Panc1 (cell line): ENCODE results near the gene TSHZ2. TPM values are rescaled to one million over a fixed set of nuclear protein-coding genes. Genes with fewer than 3 reads are reported as not detected.

Source experiments
- ATAC-seq: fragments of 200-7000 bp; cut with Tn5 transposase; 2 replicates; pipeline ENCODE4 v1.9.1; 2020; ENCODE audit warnings: mild to moderate bottlenecking, moderate library complexity
- BruUV-seq: library from RNA; stranded (reverse); fragments of 400-500 nt; replicated peaks from 2 replicates; lab custom pipeline; 2021; lab: Mats Ljungman, UMichigan
- CTCF ChIA-PET: fragments of 300-600 bp; sonication (Branson Sonifier 250); formaldehyde crosslinking; loops from one replicate; lab custom pipeline; 2022; ENCODE audit warnings: antibody characterized with exemption; lab: Charles Lee
- POLR2A ChIA-PET: fragments of 300-600 bp; sonication (Branson Sonifier 250); formaldehyde crosslinking; loops from one replicate; lab custom pipeline; 2022; ENCODE audit warnings: antibody characterized with exemption; lab: Charles Lee
- DNase-seq: peaks from one replicate; pipeline ENCODE4 v3.0.0-alpha.2; 2010; ENCODE audit warnings: low read depth, low spot score
- H3K27ac ChIP-seq: 2 replicates; pipeline ENCODE4 v1.5.1; 2011; ENCODE audit warnings: mild to moderate bottlenecking, low read length, inconsistent platforms
- H3K27me3 ChIP-seq: fragments of 200-500 bp; sonication (Bioruptor generic); 2 replicates; pipeline ENCODE4 v1.6.0; 2014; ENCODE audit warnings: low read length, inconsistent platforms; ENCODE audit not compliant: control insufficient read depth, insufficient read depth
- H3K36me3 ChIP-seq: fragments of 200-500 bp; sonication (Bioruptor generic); 2 replicates; pipeline ENCODE4 v1.5.1; 2014; ENCODE audit warnings: inconsistent platforms, mild to moderate bottlenecking, low read length, moderate library complexity; ENCODE audit not compliant: control insufficient read depth, insufficient read depth
- H3K4me1 ChIP-seq: 2 replicates; pipeline ENCODE4 v1.5.1; 2011; ENCODE audit warnings: inconsistent platforms, mild to moderate bottlenecking, low read length, moderate library complexity; ENCODE audit not compliant: control insufficient read depth, insufficient read depth
- H3K4me3 ChIP-seq, 2 experiments: 2 replicates each; pipeline ENCODE4 v1.5.1; 2011 to 2012; ENCODE audit warnings: low read depth in 2 of 2, low read length in 2 of 2, mild to moderate bottlenecking in 2 of 2, inconsistent platforms in 1 of 2, moderate library complexity in 1 of 2
- H3K9me3 ChIP-seq: fragments of 200-500 bp; sonication (Bioruptor generic); 2 replicates; pipeline ENCODE4 v1.5.1; 2014; ENCODE audit warnings: low read depth, mild to moderate bottlenecking, inconsistent platforms, low read length, moderate library complexity; ENCODE audit not compliant: control insufficient read depth, insufficient read depth
- POLR2AphosphoS5 ChIP-seq: IDR thresholded peaks from 2 replicates; pipeline ENCODE4 v1.6.1; 2012; ENCODE audit warnings: mild to moderate bottlenecking, low read depth, low read length, moderate library complexity
- SIN3A ChIP-seq: IDR thresholded peaks from 2 replicates; pipeline ENCODE4 v1.6.1; 2012; ENCODE audit warnings: low read depth, mild to moderate bottlenecking, low read length, moderate library complexity, borderline replicate concordance; ENCODE audit not compliant: insufficient read depth
- TCF7L2 ChIP-seq: IDR thresholded peaks from 2 replicates; pipeline ENCODE4 v1.6.1; 2011; ENCODE audit warnings: mild to moderate bottlenecking, low read depth, low read length, inconsistent platforms
- in situ Hi-C: cut with HindIII; loops from 2 replicates; pipeline ENCODE4 v1.10.0; 2016; ENCODE audit warnings: low sequenced_read_pairs, low pct_unique_long_range_greater_than_20kb
- intact Hi-C: fragments of 100-400 bp; cut with micrococcal nuclease; formaldehyde crosslinking; loops from one replicate; pipeline ENCODE4 v1.10.0; 2022; ENCODE audit not compliant: unreplicated experiment
- total RNA-seq: library from RNA; stranded (reverse); gene quantifications from one replicate; pipeline ENCODE4 v1.2.1, GENCODE V29; 2021; ENCODE audit not compliant: unreplicated experiment
- TF ChIP-seq, protein P1 (sequence below): fragments of 450-650 bp; IDR thresholded peaks from 2 replicates; pipeline ENCODE4 v1.5.1; 2017; ENCODE audit warnings: mild to moderate bottlenecking
- TF ChIP-seq, protein P2 (sequence below), 2 experiments: IDR thresholded peaks; 2 replicates each; pipeline ENCODE4 v1.6.1; 2011 to 2012; ENCODE audit warnings: low read depth in 2 of 2, control low read depth in 1 of 2, low read length in 1 of 2, mild to moderate bottlenecking in 1 of 2, moderate library complexity in 1 of 2; ENCODE audit not compliant: insufficient read depth in 1 of 2

The TSHZ2 gene
- total RNA-seq, 1 experiment from 2014 or later: 0.36 TPM

DNA sequence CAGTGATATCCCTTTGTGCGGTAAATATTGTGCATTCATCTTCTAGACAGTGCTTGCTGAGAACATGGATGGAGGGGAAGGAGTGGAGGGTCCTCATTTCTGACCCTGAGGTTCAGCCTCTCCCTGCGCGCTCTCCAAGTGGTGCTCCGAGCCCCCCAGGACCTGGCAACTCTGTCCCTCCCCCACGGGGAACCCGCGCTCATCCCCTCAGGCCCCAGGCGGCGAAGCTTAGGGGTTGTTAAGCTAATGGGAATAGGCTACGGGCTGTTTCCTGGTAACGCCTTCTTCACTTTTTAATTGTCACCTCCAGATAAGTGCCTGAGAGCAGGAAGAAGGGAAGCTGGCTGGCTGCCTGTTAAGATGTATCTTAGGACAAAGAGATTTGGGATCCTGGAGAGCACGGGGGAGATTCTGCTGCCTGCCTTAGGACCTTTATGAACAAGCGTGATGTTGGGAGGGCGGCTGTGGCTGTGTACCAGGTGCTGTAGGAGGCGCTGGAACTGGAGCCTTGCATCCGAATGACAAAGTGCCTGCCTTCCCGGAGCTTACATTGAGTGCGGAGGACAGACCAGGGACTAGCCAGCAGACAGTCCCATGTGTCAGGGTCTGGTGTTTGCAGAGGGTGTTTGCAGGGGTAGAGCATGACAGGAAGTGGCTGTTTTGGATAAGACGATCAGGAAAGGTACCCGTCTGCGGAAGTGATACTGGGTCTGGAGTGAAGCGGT lies 11.7 kb downstream of the TSHZ2 start:
- Histone ChIP-seq H3K36me3 (no peaks in the 10 kb centered on the region), H3K27ac (no peak overlapping the region), H3K27me3 (peaks cover 4% of the 10 kb centered on the region; the same call in 1 of the 2 replicates), H3K4me3 (no peak overlapping the region), H3K4me1 (no peaks in the 10 kb centered on the region), H3K9me3 (no peaks in the 10 kb centered on the region)
- DNase-seq (no peak), ATAC-seq (no peak)
- BruUV-seq: no TSS peak
- CTCF ChIA-PET: interaction anchor here (0.6 kb wide), 1 partner anchor 60 kb away, joined by 3 read pairs; no protein-coding TSS in a partner anchor
- intact Hi-C loops (no loop called here), in situ Hi-C loops (no loop called here)
- POLR2A ChIA-PET: no interaction called here
- TF ChIP-seq POLR2AphosphoS5 (no peak), TCF7L2 (no peak), SIN3A (no peak)
- TF ChIP-seq, protein P1, sequence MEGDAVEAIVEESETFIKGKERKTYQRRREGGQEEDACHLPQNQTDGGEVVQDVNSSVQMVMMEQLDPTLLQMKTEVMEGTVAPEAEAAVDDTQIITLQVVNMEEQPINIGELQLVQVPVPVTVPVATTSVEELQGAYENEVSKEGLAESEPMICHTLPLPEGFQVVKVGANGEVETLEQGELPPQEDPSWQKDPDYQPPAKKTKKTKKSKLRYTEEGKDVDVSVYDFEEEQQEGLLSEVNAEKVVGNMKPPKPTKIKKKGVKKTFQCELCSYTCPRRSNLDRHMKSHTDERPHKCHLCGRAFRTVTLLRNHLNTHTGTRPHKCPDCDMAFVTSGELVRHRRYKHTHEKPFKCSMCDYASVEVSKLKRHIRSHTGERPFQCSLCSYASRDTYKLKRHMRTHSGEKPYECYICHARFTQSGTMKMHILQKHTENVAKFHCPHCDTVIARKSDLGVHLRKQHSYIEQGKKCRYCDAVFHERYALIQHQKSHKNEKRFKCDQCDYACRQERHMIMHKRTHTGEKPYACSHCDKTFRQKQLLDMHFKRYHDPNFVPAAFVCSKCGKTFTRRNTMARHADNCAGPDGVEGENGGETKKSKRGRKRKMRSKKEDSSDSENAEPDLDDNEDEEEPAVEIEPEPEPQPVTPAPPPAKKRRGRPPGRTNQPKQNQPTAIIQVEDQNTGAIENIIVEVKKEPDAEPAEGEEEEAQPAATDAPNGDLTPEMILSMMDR: no peak
- TF ChIP-seq, protein P2, sequence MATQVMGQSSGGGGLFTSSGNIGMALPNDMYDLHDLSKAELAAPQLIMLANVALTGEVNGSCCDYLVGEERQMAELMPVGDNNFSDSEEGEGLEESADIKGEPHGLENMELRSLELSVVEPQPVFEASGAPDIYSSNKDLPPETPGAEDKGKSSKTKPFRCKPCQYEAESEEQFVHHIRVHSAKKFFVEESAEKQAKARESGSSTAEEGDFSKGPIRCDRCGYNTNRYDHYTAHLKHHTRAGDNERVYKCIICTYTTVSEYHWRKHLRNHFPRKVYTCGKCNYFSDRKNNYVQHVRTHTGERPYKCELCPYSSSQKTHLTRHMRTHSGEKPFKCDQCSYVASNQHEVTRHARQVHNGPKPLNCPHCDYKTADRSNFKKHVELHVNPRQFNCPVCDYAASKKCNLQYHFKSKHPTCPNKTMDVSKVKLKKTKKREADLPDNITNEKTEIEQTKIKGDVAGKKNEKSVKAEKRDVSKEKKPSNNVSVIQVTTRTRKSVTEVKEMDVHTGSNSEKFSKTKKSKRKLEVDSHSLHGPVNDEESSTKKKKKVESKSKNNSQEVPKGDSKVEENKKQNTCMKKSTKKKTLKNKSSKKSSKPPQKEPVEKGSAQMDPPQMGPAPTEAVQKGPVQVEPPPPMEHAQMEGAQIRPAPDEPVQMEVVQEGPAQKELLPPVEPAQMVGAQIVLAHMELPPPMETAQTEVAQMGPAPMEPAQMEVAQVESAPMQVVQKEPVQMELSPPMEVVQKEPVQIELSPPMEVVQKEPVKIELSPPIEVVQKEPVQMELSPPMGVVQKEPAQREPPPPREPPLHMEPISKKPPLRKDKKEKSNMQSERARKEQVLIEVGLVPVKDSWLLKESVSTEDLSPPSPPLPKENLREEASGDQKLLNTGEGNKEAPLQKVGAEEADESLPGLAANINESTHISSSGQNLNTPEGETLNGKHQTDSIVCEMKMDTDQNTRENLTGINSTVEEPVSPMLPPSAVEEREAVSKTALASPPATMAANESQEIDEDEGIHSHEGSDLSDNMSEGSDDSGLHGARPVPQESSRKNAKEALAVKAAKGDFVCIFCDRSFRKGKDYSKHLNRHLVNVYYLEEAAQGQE (IDR thresholded peaks at IDR 0.05; ENCODE audit: insufficient read depth in 1 of 2, low read depth in 2 of 2, low read length in 1 of 2): no peak

DNA sequence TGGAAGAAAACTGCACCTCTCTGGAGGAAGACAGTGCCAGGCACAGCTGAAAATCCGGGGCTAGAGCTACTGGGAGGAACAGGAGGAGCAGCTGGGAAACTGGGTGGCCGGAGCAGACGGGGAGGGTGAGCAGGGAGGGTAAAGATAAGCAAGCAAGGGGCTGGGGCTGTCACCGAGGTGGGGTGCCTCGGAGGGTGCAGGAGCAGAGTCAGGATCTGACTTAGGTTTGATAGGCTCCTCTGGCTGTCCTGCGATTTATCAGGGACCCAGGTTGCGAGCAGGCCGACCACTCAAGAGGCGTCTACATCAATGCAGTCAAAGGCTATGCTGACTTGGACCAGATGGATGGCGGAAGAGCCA lies 12.3 kb downstream of the TSHZ2 start:
- TF ChIP-seq, protein P2 (IDR thresholded peaks at IDR 0.05; ENCODE audit: insufficient read depth in 1 of 2, low read depth in 2 of 2, low read length in 1 of 2): no peak
- TF ChIP-seq POLR2AphosphoS5 (no peak), TCF7L2 (no peak), SIN3A (no peak)
- TF ChIP-seq, protein P1: no peak
- CTCF ChIA-PET: interaction anchor here (0.6 kb wide), 1 partner anchor 61 kb away, joined by 3 read pairs; no protein-coding TSS in a partner anchor
- H3K27me3 ChIP-seq: peaks cover 4% of the 10 kb centered on the region; the same call in 1 of the 2 replicates
- H3K36me3 ChIP-seq: no peaks in the 10 kb centered on the region
- in situ Hi-C loops (no loop called here), intact Hi-C loops (no loop called here)
- no peak overlapping the region for H3K4me3 ChIP-seq
- H3K9me3 ChIP-seq: no peaks in the 10 kb centered on the region
- H3K4me1 ChIP-seq: no peaks in the 10 kb centered on the region
- POLR2A ChIA-PET: no interaction called here
- no TSS peak for BruUV-seq
- H3K27ac ChIP-seq: no peak overlapping the region
- no peak for DNase-seq
- ATAC-seq: no peak
